ENCODE data around the gene SERPINB1.

DNA sequence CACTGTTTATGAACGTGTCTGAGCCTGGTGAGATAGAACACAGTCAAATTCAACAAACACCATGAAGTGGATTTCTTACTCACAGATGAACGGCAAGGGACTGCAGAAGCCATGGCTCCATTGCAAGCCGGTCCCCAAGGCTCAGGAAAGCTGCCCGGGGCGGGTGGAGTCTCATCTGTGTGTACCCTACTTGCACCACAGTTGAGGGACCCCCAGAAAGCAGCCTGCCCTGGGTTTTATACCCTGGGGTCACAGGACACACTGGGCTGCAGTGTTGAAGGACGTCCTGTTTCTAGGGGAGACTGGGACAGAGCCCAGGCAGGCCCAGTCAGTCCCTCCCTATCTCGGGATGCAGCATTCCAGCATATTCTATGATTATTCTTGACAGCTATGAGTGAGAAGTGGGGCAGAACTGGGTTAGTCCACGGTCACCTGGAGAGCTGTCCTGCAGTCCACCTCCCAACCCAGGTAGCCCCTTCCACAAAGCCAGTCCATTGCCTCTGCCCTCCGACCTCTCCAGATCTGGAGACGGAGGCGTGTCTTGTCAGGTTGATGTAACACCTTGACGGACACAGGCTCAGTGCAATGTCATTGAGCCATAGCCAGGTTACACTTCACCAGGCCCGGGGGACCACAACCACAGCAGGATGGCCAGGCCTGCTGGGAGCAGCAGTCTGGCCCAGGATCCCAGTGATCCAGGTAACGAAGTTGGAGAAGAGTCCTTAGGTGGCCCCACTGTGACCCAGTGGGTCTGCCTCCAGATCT, 40.9 kb downstream of the SERPINB1 start:
- TF ChIP-seq, protein P1, sequence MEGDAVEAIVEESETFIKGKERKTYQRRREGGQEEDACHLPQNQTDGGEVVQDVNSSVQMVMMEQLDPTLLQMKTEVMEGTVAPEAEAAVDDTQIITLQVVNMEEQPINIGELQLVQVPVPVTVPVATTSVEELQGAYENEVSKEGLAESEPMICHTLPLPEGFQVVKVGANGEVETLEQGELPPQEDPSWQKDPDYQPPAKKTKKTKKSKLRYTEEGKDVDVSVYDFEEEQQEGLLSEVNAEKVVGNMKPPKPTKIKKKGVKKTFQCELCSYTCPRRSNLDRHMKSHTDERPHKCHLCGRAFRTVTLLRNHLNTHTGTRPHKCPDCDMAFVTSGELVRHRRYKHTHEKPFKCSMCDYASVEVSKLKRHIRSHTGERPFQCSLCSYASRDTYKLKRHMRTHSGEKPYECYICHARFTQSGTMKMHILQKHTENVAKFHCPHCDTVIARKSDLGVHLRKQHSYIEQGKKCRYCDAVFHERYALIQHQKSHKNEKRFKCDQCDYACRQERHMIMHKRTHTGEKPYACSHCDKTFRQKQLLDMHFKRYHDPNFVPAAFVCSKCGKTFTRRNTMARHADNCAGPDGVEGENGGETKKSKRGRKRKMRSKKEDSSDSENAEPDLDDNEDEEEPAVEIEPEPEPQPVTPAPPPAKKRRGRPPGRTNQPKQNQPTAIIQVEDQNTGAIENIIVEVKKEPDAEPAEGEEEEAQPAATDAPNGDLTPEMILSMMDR (conservative IDR thresholded peaks at IDR 0.05; ENCODE audit: low read depth, low read length), result no peak
- TF ChIP-seq EZH2phosphoT487 (IDR thresholded peaks at IDR 0.05; ENCODE audit: borderline replicate concordance, low read length), result no peak

Data from PC-3 (cell line).